HS-5 (cell line): ENCODE data around the gene ADNP.

Source experiments
- DNase-seq: peaks from one replicate; pipeline ENCODE4 v3.0.0-alpha.2; 2012; ENCODE audit warnings: low read depth

Gene ADNP

DNA sequence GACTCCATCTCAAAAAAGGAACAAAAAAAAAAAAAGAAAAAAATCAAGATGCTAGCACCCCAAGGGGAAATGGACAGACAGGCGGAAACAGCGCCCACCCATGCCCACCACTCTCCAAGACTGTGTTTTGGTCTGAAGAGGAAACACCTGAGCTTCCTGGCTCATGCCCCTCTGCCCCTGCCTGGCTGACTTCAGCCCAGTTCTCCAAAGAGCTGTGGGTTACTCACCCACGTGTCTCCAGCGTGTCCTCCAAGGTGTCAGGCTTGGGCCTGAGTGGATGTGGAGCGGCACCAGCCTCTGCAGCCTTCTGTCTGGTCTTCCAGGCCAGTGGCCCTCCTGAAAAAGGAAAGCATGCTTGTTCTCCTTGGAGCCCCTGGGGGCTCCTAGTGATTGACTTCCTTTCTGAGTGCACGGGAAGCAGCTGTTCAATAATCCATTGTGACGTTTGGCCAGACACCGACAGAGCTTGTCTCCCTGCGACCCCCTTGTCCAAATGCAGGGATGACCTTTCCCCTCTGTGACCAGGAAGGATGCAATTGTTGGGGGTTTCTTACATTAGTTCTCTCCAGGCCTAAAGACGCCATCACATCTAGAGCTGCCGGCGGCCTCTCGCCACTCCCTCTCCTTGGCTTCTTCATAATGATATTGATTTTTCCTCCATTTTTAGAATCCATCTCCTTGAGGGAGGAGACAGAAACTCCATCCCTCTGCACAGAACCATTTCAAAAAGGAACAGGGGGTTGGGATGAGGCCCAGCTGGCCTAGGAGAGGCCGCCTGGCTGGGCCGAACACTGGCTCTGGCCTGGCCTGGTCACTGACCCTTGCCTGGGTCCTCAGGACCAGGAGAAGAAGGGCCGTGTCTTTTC is 58.4 kb downstream of the ADNP start:
- DNase-seq = no peak

DNA sequence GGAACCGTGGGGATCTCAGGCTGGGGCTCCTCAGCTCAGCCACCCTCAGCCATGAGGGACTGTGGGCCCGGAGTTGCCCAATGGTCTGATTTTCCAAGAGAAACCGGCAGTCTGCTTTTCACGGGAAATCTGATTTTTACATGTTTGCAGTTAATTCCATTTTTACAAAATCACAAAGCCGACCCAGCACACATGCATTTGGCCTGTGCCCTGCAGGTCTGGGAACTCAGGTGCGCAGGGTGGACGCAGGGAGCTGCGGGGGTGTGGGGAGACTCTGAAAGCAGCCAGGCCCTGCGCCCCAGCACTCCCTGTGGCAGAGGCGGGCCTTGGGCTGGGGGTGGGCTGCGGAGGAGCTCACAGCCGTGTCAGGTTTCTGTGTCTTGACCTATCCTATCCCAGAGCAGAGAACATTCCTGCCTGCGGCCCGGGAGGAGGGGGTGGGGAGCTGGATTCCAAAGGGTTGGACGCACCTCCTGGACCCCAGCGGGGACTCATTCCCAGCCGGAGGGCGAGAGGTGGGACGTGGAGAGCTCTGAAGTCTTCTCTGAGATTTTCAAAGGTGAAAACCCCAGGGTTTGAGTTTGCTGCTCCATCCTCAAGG is 60.6 kb downstream of the ADNP start:
- no peak for DNase-seq

DNA sequence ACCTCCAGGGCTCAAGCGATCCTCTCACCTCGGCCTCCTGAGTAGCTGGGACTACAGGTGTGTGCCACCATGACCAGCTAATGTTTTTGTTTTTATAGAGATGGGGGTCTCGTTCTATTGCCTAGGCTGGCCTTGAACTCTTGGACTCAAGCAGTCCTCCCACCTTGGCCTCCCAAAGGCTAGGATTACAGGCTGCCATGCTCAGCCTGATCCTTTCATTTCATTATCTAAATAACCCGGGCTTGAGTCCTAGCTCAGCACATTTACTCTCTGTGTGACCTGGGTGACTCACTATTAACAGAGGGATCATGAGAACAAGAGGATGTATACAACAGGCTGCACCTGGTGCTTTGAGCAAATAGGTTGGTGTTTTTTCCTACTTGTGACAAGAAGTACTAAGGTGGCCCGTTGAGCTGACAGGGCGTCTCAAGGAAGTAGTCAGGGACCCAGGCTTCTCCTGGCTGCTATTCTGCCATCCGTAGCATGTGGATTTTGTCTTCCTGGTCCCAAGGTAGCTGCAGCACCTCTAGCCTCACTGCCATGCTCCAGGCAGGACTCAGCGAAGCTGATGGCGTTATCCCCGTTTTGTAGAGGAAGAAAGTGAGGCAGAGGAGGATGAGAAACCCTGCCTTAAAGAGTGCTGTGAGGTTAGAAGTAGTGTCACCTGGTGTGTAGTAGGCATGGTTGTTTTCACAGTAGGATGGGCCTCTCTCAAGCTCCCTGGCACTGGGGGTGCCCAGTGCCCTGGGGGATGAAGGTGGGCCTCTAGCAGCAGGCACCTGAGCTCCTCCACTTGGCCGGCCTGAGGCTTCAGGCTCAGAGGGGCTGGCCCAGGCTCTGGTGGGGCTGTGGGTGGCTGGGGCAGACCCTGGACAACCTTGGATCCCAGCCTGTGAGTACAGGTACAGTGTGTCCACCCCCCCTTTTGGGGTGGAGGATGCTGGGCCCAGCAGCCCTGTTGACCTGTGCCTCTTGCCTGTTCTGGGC is 62.4 kb downstream of the ADNP start:
- no peak for DNase-seq

DNA sequence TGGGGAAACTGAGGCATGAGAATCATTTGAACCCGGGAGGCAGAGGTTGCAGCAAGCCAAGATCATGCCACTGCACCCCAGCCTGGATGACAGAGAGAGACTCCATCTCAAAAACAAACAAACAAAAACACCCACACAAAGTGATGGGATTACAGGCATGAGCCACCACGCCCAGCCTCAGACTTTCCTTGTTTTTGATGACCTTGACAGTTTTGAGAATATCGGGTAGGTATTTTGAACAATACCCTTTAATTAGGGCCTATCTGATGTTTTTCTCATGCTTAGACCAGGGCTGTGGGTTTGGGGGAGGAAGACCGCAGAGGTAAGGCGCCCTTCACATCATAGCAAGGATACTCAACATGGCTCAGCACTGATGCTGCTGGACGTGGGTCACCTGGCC is 63.4 kb downstream of the ADNP start:
- DNase-seq = no peak

DNA sequence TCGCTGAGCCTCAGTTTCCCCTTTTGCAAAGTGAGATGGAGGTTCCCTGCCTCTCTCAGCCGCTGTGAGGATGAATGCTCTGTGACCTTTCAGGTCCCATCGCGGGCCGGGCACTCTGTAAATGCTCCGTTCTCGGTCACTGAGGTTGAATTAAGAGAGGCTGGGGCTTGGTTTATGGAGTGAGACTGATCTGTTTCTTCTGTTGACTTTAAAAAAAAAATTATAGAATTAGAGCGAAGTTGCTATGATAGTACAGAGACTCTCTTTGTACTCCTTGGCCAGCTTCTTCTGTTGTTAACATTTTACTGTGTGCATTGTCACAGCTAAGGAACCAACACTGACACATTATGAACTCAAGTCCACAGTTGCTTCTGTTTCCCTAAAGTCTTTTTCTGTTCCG is 64.4 kb downstream of the ADNP start:
- DNase-seq = no peak

DNA sequence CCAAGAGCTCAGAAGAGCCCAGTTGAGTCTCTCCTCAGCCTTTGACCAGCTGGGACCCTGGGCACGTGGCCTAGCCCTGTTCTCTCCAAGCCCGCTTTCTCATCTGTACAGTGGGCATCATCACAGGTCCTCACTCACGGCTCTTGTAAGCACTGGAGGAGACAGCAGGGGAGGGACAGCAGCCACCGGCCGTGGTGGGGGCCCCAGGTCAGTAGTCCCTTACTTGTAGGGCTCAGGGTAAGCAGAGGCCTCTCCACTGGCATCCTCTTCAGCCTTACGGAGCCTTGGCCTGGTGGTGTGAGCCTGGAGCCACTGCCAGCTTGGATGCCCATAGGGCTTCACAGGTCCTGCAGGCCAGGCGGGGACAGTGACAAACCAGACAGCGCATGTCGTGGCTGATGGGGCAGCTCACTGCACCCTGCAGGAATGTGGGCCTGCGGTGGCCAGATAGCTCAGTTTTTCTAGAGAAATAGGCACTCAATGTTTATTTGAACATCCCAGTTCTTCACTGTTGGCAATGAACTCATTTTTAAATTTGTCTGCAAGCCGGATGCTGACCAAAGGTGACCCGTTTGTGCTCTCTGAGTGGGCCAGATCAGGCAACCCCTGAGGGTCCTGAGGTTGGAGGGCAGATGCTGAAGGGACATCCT is 65.1 kb downstream of the ADNP start:
- DNase-seq = no peak

DNA sequence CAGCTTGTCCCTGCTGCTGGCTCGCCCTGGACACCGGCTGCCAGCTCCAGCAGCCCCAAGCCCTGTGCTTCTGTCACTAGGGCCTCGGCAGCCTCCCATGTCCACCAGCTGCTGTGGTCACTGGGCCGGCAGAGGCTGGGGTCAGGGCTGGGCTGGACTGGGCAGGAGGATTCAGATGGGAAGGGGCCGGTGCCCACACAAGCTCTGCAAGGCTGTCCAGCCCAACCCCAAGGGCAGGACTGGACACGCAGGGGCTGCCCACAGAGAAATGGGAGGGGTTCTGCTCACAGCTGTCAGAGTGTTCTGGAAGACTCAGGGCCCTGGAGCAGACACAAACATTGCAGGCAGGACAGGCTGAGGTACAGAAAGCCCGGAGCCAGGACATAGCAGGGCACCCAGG is 65.6 kb downstream of the ADNP start:
- no peak for DNase-seq

DNA sequence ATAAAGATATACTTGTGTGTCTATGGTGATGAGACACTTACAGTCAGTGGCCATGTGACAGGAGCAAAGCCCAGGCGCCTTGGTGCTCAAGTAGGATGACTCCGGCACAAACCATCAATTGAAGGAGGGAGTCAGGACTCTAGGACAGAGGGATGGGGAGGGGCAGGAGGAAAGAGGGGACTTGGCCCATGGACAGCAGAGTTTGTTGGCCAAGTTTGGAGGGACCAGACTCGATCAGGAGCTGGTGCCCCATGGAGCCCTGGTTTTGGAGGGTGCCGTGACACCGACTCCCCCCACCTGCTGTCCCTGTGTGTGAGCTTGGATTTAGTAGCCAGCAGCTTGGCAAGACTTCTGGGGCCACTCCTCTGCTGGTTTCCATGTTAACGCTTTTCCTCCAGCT is 66.1 kb downstream of the ADNP start:
- DNase-seq = no peak

DNA sequence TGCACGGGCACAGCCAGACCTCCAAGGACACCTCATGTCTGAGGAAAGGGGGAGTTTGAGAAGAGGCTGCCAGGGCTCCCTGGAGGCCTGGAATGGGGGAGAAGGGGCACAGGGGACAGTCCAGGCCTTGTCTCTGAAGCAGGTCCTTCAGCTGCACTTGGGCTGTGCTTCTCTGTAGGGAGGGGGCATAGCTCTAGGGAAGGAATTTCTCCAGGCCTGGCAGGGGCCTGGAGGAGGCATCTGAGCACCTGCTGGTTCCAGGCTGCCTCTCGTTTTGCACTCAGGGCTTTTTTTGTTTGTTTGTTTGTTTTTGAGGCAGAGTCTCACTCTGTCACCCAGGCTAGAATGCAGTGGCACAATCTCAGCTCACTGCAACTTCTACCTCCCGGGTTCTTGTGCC is 68.7 kb downstream of the ADNP start:
- no peak for DNase-seq

DNA sequence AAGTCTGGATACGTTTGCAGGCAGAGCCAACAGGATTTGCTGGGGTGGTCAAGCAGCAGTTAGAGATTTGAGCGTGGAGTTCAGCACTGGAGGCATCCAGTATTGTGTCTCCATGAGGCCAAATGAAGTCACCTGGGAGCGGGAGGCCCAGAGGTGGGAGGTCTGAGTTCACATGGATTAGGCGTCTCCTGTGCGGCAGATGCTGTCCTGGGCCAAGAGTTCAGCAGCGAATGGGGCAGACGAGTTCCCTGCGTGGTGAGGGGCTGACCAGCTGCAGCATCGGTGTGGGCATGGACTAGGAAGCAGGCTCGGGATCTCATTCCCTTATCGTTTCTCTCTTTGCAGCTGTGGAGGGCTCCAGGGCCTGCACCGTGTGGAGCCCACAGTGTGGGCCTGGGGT is 70.2 kb downstream of the ADNP start:
- no peak for DNase-seq

DNA sequence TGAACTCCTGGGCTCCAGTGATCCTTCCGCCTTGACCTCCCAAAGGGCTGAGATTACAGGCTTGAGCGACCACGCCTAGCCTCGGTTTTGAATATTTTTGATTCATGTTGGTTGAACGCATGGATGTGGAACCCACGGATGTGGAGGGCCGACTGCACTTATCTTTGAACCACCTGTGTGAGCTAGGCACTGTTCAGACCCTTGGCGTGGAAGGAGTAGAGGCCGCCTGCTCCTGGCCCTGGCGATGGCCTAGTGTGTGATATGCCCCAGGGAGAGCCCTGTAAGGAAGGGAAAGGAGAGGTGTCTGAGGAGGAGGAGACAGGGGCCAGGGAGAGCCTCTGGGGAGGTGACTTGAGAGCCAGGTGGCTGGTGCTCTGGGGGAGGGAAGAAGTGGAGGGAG is 72.1 kb downstream of the ADNP start:
- DNase-seq = no peak

DNA sequence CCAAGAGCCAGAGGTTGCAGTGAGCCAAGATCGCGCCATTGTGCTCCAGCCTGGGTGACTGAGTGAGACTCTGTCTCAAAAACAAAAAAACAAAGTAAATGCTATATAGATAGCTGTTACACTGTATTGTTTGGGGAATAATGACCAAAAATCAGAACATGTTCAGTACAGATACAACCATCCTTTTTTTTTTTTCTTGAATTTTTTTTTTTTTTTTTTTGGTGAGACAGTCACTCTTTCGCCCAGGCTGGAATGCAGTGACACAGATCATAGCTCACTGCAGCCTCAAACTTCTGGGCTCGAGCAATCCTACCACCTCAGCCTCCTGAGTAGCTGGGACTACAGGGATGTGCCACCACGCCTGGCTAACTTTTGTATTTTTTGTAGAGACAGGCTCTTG is 72.7 kb downstream of the ADNP start:
- no peak for DNase-seq

DNA sequence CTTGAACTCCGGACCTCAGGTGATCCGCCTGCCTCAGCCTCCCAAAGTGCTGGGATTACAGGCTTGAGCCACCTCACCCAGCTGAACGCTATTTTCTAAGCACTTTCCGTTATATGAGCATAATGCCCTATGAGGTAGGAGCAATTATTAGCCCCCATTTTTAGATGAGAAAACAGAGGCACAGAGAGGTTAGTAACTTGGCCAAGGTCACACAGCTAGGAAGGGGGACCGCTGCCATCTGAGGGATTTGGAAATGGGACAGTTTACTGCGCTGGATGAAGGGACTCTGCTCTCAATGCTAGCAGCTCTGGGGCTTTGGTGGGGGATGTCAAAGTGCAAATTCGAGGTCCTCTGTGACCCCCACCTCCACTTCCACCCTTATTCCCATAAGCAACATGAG is 73.9 kb downstream of the ADNP start:
- DNase-seq = no peak

DNA sequence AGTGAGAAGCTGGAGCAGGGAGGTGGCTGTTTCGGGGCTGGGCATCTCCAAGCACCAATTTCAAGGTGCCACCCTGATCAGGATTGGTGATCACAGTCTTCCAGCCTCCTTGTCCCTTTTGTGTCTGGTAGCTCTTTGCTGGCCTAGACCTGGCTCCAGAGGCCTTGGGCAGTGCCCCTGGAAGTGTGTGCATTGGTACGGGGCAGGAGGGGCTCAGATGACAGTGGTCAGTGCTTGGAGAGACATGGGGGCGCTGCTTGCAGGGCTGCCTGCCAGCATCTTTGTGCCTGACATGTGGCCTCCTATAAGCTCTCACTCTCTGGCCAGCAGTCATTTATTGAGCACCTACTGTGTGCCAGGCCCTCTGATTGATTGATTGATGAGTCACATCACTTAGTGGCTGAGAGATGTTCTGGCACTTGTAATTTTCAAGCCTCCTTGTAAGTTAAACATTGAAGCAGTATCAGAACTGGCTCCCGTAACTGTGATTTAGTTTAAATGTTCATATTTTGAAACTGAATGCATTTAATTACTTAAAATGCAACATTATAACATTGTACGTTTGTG is 74.7 kb downstream of the ADNP start:
- no peak for DNase-seq

DNA sequence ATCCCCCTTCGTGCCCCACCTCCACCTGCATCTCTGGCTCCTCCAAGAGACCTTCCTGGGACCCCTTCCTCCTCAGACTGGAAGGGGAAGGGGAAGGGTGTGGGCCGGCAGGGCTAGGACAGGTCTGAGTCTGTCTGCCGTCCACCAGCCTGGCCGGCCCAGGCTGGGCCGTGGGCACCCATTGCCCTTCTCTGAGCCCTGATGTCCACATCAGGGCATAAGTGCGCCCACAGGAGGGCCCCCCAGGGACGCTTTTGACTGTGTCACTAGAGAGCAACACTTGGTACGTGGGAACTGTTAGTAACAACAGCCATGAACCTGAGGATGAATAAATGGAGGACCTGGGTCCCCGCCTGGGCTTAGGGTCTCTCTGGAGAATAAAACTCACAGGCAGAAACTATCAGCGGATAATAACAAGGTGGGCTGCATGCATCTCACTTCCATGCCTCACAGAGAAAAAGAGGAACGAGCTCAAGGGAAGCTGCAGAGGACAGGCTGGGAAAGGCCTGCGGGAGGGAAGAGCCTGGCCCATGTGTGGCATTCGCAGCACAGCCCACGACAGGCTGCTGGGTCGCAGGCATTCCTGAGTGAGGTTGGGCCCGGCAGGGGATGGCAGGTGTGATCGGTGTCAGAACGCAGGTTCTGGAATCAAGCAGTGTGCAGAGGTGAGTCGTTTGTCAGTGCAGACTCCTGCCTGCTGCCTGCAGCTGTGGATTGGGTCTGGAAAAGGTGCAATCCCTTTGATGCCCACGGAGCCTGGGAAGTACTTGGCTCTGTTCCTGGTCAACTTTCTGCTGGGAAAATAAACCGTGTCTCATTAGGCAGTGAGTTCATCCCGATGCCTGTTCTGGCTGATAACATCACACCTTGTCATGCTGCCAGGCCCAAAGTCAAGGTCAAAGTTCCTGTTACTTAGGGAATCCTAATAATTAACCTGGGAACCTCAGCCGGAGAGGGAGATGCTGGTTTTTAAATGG is 75.5 kb downstream of the ADNP start:
- no peak for DNase-seq

DNA sequence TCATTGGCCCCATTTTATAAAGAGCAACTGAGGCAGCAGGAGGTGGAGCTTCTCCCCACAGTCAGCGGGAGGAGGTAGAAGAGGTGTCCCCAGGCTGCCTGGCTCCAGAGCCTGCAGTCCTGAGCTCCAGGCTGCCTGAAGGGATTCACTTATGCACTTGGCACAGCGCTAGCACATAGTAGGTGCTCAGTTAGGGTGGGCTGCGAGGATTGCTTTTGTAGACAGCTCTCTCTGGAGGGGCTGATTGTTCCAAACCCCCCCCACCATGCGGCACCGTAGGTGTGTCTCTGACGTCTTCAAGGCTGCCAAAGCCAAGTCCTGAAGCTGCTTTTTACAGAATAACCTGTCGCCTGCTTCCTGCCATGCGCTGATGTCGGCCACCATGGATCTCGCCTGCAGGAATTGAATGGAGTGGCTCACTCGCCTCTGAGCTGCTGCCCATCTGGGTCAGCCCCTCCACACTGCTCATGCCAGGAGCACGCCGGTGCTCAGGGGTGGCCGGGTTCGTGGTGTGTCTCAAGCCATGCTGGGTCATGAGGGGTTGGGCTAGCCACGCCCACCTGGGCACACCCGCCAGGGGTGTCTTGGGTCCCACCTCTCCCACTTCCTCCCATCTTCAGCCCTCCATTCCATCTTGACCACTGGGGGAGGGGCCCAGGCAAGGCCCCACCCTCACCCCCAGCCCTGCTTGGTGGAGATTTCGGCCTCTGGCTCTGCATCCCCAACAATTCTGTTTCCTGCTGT is 76.6 kb downstream of the ADNP start:
- no peak for DNase-seq

DNA sequence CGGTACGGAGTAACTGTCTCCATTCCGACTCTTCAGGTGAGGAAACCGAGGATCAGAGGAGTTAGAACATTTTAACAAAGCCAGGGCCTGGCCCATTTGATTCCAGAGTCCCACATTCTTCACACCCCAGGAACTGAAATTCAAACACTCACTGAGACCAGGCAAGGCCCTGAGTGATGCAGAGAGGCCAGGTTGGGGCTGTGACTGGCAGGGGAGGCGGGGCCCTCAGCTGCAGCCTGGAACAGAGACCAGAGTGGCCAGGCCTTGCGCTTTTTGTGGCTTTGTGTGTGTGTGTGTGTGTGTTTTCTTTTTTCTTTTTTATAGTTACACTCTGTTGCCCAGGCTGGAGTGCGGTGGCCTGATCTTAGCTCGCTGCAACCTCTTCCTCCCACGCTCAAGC is 79.2 kb downstream of the ADNP start:
- no peak for DNase-seq

DNA sequence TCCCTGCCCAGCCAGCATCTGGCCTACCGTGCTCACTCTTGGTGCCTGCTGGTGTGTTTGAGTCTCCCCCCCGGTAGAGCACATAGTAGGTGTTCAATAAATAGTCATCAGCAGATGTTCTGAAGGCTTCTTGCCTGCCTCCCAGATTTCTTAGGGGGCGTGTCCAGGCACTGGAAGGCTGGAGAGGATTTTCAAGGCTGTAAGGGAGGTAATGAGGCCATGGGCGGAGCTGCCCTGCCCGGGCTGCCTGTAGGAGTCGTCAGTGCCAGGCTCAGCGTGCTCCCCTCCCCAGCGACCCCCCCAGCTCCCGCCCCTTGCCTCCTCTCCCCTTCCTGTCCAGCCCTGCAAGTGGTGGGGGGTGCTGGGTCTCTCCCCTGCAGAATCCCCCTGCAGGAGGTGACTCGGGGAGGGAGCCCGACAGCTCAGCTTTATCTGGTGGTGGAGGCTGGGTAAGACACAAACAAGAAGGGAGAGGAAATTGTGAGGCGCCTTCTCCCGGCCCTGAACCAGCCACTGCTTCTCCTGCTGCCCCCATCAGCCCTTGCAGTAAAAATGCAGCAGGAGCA is 80.4 kb downstream of the ADNP start:
- DNase-seq = no peak

DNA sequence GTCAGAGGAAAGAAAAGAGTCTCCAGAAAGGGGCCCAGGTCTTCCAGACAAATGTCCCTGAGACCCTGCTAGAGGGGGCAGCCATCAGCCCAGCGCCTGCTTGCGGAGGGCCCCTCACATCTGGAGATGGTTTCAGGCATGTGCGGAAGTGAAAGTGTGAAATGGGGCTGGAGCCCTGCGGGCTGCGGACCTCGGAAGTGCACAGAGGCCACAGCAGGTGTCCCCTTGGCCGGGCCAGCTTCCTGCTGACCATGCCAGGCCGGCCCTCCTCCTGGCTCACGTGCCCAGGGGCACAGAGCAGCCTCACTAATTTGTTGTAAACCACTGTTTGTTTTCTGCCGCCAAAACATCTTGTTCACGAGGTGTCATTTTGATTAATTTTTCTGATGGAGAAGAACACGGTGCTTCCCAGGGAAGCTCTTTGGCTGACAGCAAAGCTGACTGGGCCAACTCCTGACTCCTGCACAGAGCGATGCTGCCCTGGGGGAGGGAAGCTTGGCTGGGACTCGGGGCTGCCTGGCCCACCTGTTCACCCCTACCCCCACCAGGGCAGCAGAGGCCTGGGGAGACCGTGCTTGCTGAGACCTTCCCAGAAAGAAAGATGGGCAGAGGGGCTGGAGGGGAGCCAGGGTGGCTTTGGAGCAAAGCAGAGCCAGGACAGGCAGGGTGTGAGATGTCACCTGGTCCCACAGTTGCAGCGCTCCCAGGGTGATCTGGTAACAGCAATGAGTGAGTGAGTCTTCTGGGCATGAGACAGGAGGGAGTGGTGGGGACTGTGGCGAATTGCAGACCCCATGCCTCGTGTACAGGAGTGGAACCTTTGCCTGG is 82.2 kb downstream of the ADNP start:
- DNase-seq = no peak
